Measurements from ENCODE around the gene SPSB2.
"Not testable (repeated sequence)": the region's sequence is repeated elsewhere in the genome, so short reads cannot be mapped to it uniquely, and the experiment has no call there.

GRCh38 chr12:6889775-6890573 lies 16.9 kb upstream of the SPSB2 start:
- TF ChIP-seq, protein P1, sequence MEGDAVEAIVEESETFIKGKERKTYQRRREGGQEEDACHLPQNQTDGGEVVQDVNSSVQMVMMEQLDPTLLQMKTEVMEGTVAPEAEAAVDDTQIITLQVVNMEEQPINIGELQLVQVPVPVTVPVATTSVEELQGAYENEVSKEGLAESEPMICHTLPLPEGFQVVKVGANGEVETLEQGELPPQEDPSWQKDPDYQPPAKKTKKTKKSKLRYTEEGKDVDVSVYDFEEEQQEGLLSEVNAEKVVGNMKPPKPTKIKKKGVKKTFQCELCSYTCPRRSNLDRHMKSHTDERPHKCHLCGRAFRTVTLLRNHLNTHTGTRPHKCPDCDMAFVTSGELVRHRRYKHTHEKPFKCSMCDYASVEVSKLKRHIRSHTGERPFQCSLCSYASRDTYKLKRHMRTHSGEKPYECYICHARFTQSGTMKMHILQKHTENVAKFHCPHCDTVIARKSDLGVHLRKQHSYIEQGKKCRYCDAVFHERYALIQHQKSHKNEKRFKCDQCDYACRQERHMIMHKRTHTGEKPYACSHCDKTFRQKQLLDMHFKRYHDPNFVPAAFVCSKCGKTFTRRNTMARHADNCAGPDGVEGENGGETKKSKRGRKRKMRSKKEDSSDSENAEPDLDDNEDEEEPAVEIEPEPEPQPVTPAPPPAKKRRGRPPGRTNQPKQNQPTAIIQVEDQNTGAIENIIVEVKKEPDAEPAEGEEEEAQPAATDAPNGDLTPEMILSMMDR (IDR thresholded peaks at IDR 0.05) = not testable (repeated sequence)
- TF ChIP-seq POLR2A (IDR thresholded peaks at IDR 0.05) = not testable (repeated sequence)
